ENCODE data around the gene PIEZO2.
A peak's percentile ranks its signal among the peaks of the same experiment; 100 is the strongest.
"Not testable (repeated sequence)": the region's sequence is repeated elsewhere in the genome, so short reads cannot be mapped to it uniquely, and the experiment has no call there.

The PIEZO2 gene

DNA sequence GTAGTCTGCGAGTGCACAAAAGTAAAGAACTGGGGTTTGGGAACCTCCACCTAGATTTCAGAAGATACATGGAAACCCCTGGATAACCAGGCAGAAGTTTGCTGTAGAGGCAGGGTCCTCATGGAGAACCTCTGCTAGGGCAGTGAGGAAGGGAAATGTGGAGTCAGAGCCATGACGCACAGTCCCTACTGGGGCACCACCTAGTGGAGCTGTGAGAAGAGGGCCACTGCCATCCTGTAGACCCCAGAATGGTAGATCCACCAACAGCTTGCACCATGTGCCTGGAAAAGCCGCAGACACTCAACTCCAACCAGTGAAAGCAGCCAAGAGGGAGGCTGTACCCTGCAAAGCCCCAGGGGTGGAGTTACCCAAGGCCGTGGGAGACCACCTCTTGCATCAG lies 206.4 kb downstream of the PIEZO2 start:
- Mint-ChIP-seq H3K27ac (no peak overlapping the region), H3K4me3 (no peak overlapping the region), H3K36me3 (ENCODE audit: low read depth) (peaks cover 42% of the 10 kb centered on the region), H3K9me3 (peaks cover 60% of the 10 kb centered on the region), H3K4me1 (peaks cover 3% of the 10 kb centered on the region), H3K27me3 (ENCODE audit: low read depth) (no peaks in the 10 kb centered on the region)
- TF ChIP-seq, protein P1, sequence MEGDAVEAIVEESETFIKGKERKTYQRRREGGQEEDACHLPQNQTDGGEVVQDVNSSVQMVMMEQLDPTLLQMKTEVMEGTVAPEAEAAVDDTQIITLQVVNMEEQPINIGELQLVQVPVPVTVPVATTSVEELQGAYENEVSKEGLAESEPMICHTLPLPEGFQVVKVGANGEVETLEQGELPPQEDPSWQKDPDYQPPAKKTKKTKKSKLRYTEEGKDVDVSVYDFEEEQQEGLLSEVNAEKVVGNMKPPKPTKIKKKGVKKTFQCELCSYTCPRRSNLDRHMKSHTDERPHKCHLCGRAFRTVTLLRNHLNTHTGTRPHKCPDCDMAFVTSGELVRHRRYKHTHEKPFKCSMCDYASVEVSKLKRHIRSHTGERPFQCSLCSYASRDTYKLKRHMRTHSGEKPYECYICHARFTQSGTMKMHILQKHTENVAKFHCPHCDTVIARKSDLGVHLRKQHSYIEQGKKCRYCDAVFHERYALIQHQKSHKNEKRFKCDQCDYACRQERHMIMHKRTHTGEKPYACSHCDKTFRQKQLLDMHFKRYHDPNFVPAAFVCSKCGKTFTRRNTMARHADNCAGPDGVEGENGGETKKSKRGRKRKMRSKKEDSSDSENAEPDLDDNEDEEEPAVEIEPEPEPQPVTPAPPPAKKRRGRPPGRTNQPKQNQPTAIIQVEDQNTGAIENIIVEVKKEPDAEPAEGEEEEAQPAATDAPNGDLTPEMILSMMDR (IDR thresholded peaks at IDR 0.05; ENCODE audit: unreplicated experiment in 3 of 3): no peak

DNA sequence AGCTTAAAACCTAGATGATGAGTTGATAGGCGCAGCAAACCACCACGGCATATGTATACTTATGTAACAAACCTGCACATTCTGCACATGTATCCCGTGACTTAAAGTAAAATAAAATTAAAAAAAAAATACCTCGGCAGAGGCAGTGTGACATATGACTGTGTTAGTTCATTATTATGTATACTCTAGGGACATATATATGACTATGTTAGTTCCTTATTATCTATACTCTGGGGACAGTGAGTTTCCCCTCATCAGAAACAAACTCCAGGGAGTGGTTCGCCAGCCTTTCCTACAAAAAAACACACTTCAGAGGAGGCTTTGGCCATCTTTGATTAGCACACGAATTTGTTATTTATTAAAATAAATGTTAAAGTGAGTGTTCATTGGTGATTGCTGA lies 209.5 kb downstream of the PIEZO2 start:
- Mint-ChIP-seq H3K27ac (no peak overlapping the region), H3K27me3 (ENCODE audit: low read depth) (no peaks in the 10 kb centered on the region), H3K36me3 (ENCODE audit: low read depth) (peaks cover 21% of the 10 kb centered on the region), H3K4me1 (peaks cover 23% of the 10 kb centered on the region), H3K9me3 (peaks cover 32% of the 10 kb centered on the region), H3K4me3 (no peak overlapping the region)
- TF ChIP-seq, protein P1 (IDR thresholded peaks at IDR 0.05; ENCODE audit: unreplicated experiment in 3 of 3): no peak

DNA sequence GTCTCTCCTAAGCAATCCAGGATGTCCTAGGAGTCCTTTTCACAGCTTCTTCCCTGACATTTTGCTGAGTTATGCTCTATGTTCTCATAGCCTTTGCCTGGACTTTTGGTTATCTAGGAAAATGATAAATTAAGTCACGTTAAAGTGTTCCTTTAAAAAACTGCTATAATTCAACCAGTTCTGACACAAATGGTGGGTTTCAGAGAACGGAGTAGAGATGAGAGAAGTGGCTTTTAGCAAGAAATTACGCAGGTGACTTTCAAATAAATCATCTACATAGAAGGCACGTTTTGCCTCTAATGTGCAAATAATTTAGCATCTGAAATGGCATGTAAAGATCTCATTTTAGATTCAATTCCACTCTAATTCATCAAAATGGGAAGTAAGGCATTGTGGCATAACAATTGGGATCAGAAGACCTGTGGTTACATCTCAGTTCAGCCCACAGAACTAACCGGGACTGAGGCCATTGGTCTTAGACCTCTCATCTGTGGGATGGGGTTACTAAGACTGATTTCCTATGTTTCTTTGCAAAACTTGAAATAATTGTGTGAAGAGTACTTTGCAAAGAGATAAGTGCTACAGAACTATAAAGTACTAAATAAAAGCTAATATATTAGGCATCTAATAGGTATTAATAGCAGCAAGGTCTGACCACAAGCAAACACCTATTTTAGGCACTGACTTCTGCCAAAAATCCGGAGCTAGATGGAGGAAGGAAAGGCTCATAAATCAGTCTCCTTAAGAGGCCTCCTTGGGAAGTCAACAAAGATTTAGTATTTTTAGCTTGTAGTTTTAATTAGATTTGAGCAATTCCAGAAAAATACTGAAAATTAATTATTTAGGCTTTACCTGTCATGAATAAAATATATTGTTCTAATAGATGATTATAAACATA lies 211.4 kb downstream of the PIEZO2 start:
- H3K9me3 Mint-ChIP-seq: peaks cover 19% of the 10 kb centered on the region
- H3K36me3 Mint-ChIP-seq (ENCODE audit: low read depth): peaks cover 8% of the 10 kb centered on the region
- no peaks in the 10 kb centered on the region for H3K27me3 Mint-ChIP-seq (ENCODE audit: low read depth)
- H3K27ac Mint-ChIP-seq: peak overlapping the region in 2 of 3 experiments; percentile 10 to 34
- H3K4me1 Mint-ChIP-seq: peaks cover 30% of the 10 kb centered on the region
- no peak overlapping the region for H3K4me3 Mint-ChIP-seq
- TF ChIP-seq, protein P1 (IDR thresholded peaks at IDR 0.05; ENCODE audit: unreplicated experiment in 3 of 3): no peak

DNA sequence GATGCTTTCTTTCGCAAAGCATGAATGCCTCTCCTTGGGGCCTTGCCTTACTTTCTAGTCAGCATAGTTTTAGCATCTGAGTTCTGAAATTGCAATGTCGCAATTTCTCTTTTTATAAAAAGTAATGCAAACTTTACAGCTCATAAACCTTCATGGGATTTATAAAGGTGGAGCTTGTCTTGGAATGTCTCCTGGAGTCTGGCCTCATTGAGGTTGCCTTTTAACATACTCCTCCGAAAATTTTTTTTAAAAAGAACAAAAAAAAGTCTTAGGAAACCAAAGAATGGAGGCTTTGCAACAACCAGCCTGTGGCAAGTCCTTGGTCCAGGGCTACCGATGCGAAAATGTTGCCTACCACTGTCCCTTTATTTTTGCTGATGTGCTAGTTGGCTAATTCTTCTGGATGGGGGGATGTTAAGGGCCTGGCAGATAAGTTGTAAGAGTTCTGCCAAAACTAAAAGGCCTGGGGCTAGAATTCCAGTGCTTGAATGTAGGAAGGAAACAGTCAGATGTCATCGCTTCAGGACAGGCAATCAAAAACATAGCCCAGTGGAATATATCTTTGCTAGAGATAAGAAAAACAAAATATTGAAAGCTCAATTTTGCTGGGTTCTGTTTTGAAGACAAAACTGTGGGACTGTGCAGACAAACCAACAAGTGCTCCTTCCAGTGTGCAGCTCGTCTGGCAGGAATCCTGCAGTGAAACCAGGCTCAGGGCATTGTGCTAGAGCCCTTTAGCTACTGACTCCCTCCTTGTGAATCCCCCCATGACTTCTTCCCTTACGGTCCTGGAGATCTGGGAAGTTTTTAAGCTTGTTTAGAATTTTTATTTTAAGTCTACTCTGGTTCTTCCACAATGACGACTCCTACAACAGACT lies 213.0 kb downstream of the PIEZO2 start:
- peaks cover 6% of the 10 kb centered on the region for H3K9me3 Mint-ChIP-seq
- H3K4me1 Mint-ChIP-seq: peaks cover 30% of the 10 kb centered on the region
- H3K27ac Mint-ChIP-seq: peak overlapping the region; percentile 43 to 84 (median 69)
- H3K36me3 Mint-ChIP-seq (ENCODE audit: low read depth): no peaks in the 10 kb centered on the region
- H3K4me3 Mint-ChIP-seq: no peak overlapping the region
- TF ChIP-seq, protein P1 (IDR thresholded peaks at IDR 0.05; ENCODE audit: unreplicated experiment in 3 of 3): no peak
- no peaks in the 10 kb centered on the region for H3K27me3 Mint-ChIP-seq (ENCODE audit: low read depth)

DNA sequence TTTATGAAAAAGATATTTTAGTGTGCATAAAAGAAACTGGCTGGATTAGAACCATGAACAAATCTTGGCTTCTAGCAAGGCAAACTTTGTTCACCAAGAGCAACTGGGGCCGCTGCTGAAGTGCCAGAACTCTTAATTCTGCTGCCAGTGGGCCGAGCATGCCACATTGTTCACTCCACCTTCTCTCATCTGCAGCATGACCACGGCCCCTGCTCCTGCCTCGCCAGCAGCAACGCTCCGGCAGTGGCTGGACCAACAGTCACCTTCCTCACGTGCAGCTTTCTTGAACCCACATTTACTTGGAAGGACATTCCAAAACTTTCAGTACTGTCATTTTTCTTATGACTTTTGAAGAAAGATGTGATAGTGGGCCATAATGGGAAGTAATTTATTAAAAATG lies 213.8 kb downstream of the PIEZO2 start:
- Mint-ChIP-seq H3K36me3 (ENCODE audit: low read depth) (no peaks in the 10 kb centered on the region), H3K9me3 (no peaks in the 10 kb centered on the region), H3K4me3 (no peak overlapping the region), H3K27me3 (ENCODE audit: low read depth) (no peaks in the 10 kb centered on the region), H3K27ac (peak overlapping the region; percentile 43 to 70 (median 61)), H3K4me1 (peaks cover 30% of the 10 kb centered on the region)
- TF ChIP-seq, protein P1 (IDR thresholded peaks at IDR 0.05; ENCODE audit: unreplicated experiment in 3 of 3): no peak

DNA sequence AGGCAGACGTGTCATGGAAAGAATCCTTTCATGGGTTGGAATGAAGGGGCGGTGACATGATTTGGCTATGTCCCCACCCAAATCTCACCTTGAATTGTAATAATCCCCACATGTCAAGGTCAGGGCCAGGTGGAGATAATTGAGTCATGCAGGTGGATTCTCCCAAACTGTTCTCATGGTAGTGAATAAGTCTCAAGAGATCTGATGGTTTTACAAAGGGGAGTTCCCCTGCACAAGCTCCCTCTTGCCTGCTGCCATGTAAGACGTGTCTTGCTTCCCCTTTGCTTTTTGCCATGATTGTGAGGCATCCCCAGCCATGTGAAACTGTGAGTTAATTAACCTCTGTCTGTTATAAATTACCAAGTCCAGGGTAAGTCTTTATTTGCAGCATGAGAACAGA lies 215.7 kb downstream of the PIEZO2 start:
- not testable (repeated sequence) for H3K4me3 Mint-ChIP-seq; H3K36me3 Mint-ChIP-seq (ENCODE audit: low read depth); H3K27me3 Mint-ChIP-seq (ENCODE audit: low read depth); H3K27ac Mint-ChIP-seq; H3K9me3 Mint-ChIP-seq
- H3K4me1 Mint-ChIP-seq: peaks cover 48% of the 10 kb centered on the region

Measured in nephron (organoid).